HS-5 (cell line): ENCODE results near the gene TSPAN10.
A peak's percentile ranks its signal among the peaks of the same experiment; 100 is the strongest.

ENCODE experiments used
- DNase-seq: peaks from one replicate; pipeline ENCODE4 v3.0.0-alpha.2; 2012; ENCODE audit warnings: low read depth

Gene TSPAN10

GRCh38 chr17:81635431-81635830 lies 1.6 kb upstream of the TSPAN10 start:
- DNase-seq = no peak

DNA sequence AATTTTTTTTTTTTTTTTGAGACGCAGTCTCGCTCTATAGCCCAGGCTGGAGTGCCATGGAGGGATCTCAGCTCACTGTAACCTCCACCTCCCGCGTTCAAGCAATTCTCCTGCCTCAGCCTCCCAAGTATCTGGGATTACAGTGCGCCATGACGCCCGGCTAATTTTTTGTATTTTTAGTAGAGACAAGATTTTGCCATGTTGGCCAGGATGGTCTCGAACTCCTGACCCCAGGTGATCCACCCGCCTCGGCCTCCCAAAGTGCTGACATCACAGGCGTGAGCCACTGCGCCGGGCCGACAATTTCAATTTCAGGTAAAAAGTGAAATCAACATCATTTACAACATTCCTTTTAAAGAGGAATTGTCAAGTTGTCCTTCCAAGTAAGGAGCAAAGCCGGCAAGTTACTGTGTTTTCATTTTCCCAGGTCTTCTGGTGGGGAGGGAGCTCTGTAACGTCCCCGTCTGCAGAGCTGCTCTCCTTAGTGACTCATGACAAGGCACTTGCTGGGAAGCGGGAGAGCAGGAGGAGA lies 957 bp upstream of the TSPAN10 start:
- DNase-seq = no peak

DNA sequence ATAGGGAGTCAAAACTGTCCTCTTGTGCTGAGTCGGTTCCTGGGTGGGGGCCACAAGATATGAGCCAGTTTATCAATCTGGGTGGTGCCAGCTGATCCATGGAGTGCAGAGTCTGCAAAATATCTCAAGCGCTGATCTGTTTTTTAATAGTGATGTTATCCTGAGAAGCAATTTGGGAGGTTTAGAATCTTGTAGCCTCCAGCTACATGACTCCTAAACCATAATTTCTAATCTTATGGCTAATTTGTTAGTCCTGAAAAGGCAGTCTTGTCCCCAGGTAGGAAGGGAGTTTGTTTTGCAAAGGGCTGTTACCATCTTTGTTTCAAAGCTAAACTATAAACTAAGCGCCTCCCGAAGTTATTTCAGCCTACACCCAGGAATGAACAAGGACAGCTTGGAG lies 1.7 kb downstream of the TSPAN10 start:
- DNase-seq = no peak

DNA sequence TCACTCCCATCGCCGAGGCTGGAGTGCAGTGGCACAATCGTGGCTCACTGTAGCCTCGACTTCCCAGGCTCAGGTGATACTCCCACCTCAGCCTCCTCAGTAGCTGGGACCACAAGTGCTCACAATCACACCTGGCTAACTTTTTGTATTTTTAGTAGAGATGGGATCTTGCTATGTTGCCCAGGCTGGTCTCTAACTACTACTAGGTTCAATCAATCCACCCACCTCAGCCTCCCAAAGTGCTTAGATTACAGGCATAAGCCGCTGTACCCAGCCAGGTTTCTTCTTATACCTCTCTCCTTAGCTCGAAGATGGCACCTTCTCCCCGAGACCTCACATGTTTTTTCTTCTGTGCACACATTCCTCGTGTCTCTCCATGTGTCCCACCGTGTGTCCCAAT lies 3.0 kb downstream of the TSPAN10 start:
- no peak for DNase-seq

DNA sequence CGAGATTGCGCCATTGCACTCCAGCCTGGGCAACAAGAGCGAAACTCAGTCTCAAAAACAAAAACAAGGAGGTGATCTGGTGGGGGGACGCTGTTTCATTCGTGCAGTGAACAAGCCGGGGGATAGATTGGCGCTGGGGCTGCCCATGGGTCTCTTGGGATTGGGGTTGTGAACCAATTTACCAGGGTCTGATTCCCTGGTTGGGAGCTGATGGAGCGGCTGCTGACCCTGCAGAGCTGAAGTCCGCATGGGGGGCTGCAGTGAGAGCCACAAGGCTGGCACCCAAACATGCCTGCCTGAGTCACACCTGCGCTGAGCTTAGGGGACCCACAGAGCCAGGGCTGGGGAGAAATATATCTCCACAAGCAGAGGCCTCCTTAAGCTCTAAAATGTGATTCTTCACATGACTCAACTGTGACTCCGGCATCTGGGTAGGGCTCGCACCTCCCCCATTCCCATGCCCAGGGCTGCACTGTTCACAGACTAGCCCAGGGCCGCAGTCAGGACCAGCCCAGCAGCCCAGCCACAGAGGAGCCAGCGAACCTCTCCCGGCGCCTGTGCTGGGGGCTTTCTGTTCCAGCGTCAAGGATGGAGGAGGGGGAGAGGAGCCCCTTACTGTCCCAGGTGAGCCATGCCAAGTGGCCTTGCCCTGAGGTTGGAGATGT lies 5.0 kb downstream of the TSPAN10 start:
- peak; percentile 35 for DNase-seq

DNA sequence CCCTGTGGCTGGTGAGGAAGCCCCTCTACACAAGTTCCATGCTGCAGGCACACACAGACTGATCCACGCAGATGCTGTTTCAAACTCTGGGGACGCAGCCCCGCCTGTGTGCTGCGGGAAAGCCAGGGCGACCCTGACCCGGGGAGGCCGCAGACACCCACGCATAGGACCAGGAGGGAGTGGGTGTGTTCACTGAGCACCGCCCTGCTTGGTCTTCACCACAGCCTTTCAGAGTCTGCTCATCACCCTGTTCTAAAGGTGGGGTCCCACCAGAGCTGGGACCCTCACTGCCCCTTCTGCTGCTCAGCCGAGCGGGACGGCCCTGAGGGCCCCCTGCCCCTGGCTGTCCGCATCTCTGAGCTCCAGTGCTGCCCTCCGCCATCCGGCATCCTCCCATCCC lies 7.5 kb downstream of the TSPAN10 start:
- DNase-seq = no peak

- DNase-seq = no peak
Observed at GRCh38 chr17:81644976-81645952, 8.3 kb downstream of the TSPAN10 start.

DNA sequence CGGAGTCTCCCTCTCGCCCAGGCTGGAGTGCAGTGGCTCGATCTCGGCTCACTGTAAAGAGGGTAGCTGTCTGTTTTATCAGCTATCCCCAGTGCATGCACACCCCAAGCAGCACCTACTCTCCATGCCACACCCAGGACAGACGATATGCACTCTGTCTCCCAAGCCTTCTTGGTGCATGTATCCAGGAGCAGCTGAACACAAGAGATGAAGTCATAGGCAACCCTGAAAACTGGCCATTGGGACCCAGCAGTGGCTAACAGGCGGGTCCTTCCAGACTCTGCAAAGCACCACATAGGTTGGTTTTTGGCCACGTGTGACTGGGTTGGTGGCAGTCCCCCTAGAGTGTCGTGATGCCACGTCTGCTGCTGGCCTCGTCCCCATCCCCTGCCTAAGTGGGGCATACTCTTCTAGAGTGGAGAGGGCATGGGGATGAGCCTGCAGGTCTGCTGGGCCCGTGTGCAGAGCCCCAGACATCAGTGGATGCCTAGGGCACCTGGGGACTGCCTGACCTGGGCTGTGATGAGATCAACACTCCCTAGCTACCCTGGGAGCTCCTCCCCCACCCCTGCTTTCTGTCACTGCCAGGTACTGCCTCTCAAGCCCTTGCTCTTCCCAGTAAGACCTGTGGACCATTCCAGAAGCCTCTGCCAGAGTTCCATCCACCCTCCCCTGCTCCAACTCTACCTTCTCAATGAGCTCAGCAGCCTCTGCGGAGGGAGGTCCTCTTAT lies 10.0 kb downstream of the TSPAN10 start:
- DNase-seq = no peak

DNA sequence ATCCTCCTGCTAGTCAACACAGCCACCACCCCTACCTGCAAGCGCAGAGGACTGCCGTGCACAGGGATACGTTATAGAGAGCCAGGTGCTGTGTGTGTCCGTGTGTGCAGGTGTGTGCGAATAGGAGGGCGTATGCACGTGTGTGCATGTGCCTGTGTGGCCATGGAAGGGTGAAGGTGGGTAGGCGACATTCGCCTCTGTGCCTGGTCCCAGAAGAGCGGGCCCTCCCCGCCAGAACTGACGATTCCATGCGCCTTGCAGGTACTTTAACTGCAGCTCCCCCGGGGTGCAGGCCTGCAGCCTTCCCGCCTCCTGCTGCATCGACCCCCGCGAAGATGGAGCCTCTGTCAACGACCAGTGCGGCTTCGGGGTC lies 10.6 kb downstream of the TSPAN10 start:
- no peak for DNase-seq

GRCh38 chr17:81648013-81648706 lies 11.2 kb downstream of the TSPAN10 start:
- DNase-seq = no peak

GRCh38 chr17:81648707-81649085 lies 11.7 kb downstream of the TSPAN10 start:
- DNase-seq = no peak

- no peak for DNase-seq
Observed at GRCh38 chr17:81650951-81651350, 14.0 kb downstream of the TSPAN10 start.

DNA sequence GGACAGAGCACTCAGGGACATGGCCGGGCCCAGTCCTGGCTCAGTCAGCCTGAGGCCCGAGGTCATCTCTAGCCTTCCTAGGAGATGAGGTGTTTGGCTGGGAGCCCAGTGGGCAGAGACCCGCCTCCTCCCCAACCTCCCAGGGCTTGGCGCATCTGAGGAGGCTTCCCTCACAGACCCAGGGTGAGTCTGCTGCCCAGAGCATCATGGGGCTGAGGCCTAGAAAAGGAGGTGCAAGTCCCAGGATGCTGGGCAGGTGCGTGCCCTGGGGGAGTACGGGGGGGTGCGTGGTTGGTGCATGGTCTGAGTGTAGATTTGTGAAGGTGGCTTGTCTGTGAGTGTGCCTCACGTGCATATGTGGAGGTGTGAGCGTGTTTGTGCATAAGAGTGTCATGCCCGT lies 14.7 kb downstream of the TSPAN10 start:
- peak; percentile 71 for DNase-seq

DNA sequence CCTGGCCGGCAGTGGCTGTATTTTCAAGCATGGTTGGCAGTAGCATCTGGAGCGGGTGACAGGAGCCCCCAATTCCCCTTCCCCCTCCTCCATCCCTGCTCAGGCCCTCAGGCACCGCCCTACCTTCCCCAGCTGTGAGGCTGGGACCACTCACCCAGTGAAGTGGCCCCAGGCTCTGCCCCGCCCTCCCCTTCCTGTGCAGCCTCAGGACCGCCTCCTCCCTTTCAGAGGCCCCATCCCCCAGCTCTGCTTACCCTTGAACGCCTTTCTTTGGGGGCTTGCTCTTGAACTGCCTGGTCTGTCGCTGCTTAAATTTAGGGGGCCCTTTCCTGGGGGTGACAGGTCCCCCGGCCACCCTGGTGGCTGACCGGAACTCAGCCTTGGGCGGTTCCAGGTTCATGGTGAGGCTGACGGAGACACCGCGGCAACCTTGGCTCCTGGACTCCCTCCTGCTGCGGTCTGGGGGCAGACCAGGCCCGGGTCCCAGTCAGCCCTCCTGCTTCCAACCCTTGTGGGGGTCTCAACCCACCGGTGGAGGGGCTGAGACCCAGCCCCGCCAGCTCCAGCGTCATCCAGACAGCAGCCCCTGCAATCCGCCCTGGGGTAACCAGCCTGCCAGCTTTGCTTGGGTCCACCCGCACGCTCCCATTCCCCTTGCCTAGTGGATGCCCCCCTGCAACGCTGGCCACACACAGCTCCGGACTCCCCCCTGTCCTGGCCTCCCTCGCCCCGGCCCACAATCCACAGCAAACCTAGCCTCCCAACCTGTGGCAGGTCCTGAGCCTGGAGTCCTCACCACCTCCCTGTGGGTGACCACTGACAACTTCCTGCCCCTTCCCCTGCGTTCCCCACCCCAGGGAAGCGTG lies 16.1 kb downstream of the TSPAN10 start:
- DNase-seq = no peak

- no peak for DNase-seq
Observed at GRCh38 chr17:81655378-81656117, 18.6 kb downstream of the TSPAN10 start.

GRCh38 chr17:81656118-81656743 lies 19.2 kb downstream of the TSPAN10 start, which contains the start of gene PDE6G:
Gene PDE6G, minus strand, starts transcription at chr17:81656542. Its CDS starts 3,237 bp downstream, at chr17:81653305.
- no peak for DNase-seq

DNA sequence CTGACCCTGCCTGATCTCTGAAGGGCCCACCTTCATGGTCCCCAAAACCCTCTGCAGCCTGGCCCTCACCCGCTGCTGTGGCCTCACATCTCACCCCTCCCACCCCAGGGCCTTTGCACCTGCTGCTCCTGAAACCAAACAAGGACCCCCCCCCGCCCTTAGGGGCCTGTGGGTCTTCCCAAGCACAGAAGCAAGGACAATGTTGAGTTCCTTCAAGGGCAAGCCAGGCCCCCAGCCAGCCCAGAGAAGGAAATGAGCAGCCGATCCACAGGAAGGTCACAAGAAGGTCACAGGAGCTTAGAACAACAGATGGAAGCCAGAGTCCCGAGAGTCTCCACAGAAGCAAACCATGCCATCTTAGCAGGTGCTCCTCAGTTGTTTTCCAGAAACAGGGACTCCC lies 19.8 kb downstream of the TSPAN10 start:
- no peak for DNase-seq

GRCh38 chr17:81659038-81659437 lies 22.0 kb downstream of the TSPAN10 start:
- DNase-seq = no peak

DNA sequence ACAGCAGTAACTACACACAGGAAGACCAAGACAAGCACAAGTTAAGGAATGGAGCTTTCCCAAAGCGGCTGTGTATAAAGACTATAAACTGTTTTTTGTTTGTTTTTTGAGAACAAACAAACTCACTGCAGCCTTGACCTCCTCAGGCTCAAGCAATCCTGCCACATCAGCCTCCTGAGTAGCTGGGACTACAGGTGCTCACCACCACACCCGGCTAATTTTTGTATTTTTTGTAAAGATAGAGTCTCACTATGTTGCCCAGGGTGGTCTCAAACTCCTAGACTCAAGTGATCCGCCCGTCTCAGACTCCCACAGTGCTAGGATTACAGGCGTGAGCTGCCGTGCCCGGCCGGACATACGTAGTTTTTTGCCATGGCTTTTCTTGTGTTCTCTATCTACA lies 23.4 kb downstream of the TSPAN10 start:
- DNase-seq = no peak

GRCh38 chr17:81662002-81662401 lies 25.0 kb downstream of the TSPAN10 start:
- no peak for DNase-seq
